Inflammatory macrophage treated with lipopolysaccharide for 1 hour (primary cell): ENCODE data around the gene PTGES3L.
"Not testable (repeated sequence)": the region's sequence is repeated elsewhere in the genome, so short reads cannot be mapped to it uniquely, and the experiment has no call there.

Source experiments
- DNase-seq, 2 donors: peaks; one replicate each; pipeline ENCODE4 v3.0.0-alpha.2; 2020 to 2022

PTGES3L gene

DNA sequence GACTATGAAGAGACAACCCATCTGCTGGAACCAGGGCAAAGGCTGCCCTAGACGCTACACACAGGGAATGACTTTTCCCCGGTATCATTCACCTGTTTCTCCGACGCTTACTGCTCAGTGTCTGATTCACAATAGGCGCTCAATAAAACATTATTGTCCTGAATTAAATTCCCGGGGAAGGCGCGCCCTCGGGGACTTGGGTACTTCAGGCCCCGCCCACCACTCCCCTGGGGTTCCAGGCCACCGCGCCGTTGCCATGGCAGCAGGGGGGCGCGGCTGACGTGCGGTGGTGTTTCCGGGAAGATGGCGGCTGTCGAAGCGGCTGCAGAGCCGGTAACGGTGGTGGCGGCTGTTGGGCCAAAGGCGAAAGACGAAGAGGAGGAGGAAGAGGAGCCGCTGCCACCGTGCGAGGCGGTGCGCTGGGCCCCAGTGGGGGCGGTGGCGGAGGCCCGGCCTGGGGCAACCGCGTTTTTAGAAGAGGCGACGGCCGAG is 440 bp upstream of the PTGES3L start, which contains the start of gene RUNDC1:
Gene RUNDC1, plus strand, starts transcription at position 292 of the 492 bp plus-strand sequence. Its CDS starts 12 bp downstream, at position 304.
- peak; percentile 84 to 93 for DNase-seq

DNA sequence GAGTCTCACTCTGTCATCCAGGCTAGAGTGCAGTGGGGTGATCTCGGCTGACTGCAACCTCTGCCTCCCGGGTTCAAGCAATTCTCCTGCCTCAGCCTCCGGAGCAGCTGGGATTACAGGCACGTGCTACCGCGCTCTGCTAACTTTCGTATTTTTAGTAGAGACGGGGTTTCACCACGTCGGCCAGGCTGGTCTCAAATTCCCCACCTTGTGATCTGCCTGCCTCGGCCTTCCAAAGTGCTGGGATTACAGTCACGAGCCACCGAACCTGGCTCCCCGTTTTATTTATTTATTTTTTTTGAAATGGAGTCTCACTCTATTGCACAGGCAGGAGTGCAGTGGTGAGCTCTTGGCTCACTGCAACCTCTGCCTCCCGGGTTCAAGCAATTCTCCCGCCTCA is 4.2 kb downstream of the PTGES3L start:
- not testable (repeated sequence) for DNase-seq

DNA sequence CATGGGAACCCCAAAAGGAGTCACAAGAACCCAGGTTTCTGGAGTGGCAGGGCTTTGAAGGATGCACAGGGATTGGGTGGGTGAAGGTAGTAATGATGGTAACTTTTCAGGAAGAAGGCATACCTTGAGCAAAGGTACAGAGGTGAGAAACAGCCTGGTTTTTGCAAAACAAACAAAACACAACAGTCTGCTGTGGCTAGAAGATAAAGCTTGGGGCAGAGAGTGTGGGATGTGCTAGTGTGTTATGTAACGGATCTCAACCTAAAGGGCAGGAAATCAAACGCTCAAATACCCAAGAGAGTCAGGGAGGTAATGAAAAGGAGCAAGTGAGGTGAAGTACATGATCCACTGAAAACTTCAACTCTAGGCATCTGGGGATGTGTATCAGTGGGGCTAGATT is 4.6 kb downstream of the PTGES3L start:
- DNase-seq = no peak

DNA sequence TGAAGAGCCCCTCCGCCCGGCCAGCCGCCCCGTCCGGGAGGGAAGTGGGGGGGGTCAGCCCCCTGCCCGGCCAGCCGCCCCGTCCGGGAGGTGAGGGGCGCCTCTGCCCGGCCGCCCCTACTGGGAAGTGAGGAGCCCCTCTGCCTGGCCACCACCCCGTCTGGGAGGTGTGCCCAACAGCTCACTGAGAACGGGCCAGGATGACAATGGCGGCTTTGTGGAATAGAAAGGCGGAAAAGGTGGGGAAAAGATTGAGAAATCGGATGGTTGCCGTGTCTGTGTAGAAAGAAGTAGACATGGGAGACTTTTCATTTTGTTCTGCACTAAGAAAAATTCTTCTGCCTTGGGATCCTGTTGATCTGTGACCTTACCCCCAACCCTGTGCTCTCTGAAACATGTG is 6.6 kb downstream of the PTGES3L start:
- not testable (repeated sequence) for DNase-seq

DNA sequence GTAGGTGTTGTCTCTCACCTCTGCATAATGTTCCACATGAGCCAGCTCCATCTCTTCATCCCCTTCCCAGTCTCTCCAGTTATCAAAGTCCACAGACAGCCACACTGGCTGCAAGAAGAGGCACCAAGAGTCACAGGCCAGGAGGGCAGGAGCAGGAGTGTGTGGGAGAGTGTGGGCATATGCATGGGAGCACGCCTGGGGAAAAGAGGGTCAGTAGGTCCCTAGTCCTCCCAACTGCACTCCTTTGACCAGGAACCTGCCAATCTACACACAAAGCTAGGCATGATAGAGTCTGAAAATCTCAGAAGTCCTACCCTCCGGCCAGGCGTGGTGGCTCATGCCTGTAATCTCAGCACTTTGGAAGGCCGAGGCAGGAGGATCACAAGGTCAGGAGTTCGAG is 8.3 kb downstream of the PTGES3L start:
- DNase-seq = no peak

DNA sequence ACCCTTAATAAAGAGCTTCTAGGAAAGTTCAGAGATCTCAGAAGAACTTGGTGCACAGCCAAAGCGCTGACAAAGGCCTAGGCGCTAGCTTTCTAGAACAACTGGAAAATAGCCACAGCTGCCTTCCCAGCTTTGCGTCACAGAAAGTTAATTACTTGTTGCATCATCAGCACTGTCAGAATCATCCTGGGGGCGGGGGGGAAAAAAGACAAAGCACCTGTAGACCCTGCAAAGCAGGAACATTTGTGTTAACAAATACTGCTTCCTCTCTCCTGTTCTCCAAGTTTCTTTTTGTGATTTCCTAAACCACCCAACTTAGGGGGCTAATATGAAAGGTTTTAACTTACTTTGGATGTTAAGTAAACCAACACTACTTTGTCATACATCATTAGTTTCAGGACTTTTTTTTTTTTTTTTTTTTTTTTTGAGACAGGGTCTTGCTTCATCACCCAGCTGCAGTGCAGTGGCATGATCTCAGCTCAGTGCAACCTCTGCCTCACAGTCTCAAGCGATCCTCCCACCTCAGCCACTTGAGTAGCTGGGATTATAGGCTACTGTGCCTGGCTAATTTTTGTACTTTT is 10.8 kb downstream of the PTGES3L start:
- peak; percentile 3 to 55 for DNase-seq

DNA sequence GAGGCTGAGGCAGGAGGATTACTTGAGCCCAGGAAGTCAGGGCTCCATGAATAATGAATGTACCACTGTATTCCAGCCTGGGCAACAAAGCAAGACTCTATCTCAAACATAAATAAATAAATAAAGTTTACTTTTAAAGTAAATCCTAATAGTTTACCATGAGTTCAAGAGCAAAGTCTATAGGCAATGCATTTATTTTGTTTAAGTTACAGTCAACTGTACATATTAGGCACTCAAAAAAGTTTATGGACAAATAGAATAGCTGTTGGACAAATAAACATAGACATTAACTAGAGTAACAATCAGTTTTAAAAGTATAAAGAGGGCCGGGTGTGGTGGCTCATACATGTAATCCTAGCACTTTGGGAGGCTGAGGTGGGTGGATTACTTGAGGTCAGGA is 12.0 kb downstream of the PTGES3L start:
- no peak for DNase-seq

DNA sequence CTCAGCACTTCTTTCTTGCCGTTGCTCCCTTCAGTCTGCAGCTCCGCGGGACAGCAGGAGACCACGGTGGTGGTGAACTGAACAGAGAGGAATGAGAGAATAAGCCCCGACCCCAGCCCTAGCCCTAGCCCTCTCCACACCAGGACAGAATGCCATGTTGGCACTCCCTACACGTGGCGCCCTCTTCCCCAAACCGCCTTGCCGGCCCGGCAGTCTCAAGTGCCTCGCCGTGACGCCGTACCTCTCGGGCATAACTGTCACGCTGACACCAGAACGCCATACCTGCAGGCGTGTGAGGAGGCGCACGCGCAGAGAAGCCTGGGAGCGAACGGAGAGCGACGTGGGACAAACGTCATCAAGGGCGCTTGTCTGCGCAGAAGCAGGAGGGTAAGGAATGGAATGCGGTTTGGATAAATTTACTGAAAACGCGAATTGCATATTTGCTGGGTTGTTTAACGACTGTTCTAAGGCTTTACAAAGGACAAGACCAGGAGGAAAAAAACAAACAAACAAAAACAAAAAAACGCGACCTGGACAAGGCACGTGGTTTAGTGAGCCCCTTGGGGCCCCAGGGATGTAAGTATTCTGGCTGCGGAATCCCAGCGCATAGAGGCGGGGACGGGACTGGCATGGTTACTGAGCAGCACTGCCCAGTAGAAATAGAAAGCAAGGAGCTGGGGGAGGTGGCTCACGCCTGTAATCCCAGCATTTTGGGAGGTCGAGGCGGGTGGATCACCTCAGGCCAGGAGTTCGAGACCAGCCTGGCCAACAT is 15.5 kb downstream of the PTGES3L start, which contains the start of gene AARSD1:
Gene AARSD1, minus strand, starts transcription at position 294 of the 772 bp plus-strand sequence. Its CDS starts 14 bp downstream, at position 280.
- peak; percentile 88 to 93 for DNase-seq

DNA sequence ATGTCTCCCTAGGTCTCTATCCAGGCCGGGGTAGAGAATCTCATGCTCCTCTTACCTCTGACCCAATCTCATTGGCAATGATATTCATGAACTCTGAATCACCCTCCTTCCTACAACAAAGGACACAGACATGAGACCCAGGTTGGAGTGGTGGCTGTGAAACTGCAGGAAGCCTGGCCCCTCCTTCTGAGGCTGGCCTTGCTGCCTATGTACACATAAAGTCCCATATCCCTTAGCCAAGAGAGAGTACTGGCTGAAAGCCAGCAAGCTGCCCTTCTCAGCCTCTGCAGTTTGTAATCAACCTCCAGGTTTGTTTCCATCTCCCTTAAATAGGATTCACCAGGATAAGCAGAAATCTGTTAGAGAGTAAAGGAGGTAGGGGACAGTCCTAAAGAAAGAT is 26.2 kb downstream of the PTGES3L start:
- no peak for DNase-seq

DNA sequence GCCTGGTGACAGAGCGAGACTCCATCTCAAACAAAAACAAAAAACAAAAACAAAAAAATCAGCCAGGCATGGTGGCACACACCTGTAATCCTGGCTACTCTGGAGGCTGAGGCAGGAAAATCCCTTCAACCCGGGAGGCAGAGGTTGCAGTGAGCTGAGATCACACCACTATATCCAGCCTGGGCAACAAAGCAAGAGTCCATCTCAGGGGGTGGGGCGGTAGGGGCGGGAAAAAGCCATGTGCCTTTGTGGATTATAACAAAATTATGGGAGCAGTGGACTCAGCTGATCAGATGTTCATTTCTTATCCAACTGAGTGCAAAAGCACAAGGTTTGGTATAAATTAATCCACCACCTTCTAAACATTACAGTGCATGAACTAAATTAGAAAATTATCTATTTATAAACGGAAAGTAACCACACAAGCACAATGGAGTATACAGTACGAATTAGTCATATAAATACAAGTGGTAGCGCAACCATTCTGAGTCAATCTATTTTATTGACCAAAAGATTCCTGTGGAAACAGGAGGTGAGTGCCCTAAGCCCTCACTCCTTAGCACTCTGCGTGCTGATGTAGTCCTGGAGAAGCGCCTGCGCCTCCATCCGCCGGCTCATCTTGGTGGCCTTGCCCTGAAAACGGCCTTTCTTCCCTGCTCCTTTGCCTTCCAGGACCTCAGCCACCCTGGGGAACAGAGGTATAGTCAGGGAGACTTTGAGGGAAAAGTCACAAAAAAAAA is 29.7 kb downstream of the PTGES3L start:
- DNase-seq = no peak

DNA sequence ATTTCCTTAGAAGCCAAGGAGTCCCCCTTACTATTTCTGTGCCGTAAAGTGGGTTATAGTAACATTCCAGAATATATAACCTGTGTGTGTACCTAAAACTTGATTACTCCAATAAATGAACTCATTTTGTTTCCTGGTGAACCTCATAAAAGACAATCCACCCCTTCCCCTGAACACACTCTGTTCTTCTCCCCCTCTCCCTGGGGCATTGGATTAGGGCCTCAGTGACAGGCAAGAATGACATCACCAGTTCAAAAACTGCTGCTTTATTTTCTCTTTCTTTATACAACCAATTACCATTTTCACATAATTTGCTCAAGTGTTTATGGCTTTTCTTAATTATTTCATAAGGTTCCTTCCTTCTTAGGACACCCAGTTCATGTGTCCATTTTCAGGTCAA is 33.1 kb downstream of the PTGES3L start:
- no peak for DNase-seq

DNA sequence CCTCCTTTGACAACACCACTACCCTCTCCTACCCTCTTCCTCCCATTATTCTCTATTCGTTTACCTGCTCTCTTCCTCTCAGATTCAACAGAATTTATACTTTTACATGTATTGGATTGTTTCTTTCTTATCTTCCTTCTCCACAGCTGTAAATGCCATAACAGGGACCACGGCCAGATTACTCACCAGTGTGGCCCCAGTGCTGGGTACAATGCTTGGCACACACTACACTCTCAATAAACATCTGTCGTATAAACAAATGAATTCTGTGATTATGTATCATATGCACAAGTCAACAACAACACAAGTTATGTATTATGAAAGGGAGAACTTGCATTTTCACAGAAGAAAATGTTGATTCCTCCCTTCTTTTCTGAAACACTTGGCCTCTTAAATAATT is 35.7 kb downstream of the PTGES3L start:
- DNase-seq = no peak

DNA sequence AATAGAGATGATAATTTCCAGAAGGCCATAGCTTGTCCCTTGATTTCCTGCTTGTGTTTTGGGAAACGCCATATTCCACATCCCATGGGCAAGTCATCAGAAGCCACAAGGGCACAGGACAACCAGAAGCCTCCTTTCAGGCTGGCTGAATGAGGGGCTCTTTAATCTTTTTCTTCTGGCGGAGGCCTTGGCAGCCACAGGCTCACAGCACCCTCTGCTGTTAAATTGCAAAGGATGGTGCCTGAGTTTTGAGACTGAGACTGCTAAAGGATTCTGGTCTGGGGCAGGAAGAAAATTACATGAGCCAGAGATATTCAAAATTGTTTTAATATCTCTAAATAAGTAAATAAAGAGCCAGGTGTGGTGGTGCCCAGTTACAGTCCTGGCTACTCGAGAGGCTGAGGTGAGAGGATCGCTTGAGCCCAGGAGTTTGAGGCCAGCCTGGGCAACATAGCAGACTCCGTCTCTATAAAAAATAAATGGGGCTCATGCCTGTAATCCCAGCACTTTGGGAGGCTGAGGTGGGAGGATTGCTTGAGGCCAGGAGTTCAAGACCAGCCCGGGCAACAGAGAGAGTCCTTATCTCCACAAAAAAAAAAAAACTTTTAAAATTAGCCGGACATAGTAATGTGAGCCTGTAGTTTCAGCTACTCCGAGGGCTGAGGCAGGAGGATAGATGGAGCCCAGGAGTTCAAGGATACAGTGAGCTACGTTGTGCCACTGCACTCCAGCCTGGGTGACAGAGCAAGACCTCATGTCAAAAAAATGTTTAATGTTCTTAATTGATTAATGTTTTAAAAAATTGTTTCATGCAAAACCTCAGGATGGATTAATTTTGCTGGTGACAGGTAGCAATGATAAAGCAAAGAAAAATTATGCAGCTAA is 41.9 kb downstream of the PTGES3L start:
- peak; percentile 19 to 51 for DNase-seq

DNA sequence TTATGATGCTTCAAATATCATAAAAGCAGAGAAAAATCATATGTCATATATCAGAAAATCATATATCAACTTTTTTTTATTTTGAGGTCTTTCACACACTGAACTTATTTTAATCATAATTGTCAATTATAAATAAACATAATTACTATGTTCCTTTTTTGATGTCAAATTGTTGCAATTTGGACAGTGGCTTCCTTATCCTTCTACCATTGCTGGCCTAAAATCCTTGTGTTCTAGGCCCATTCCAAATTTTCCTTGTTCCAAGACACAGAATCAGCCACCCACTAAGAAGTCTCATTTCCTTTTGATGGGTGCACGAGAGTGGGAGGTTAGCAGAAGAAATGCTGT is 50.4 kb downstream of the PTGES3L start:
- no peak for DNase-seq

DNA sequence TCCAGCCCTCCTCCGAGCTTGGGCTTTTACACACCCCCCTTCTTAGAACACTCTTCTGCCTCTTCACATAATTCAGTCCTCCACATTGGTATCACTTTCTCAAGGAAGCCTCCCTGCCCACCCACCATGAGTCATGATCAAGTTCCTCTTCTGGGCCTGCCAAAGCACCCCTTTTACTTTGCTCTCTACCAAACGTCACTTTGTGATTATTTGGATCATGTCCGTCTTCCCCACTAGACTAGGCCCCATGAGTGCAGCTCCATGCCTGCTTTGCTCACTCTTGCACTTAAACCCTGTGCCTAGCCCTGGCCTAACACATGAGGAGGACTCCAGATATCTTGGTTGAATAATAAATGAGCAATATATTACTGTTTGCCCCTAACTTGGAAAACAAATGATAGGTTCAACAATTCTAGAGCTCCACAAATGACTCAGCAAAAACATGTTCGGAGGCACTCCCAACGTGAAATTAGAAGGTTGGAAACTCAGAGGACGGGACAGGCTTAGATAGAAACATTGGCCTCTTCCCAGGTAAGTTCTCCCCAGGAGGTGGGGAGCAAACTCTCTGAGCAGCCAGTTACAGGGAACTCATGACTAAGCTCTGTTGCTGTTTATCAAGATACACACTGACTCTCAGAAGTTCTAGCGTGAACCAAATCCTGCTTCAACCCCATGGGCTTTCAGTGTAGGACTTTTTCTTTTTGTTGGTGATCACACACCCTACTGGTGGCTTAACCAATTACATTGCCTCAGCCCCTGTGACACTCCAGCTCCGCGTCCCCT is 51.0 kb downstream of the PTGES3L start:
- DNase-seq = peak; percentile 91 to 96

DNA sequence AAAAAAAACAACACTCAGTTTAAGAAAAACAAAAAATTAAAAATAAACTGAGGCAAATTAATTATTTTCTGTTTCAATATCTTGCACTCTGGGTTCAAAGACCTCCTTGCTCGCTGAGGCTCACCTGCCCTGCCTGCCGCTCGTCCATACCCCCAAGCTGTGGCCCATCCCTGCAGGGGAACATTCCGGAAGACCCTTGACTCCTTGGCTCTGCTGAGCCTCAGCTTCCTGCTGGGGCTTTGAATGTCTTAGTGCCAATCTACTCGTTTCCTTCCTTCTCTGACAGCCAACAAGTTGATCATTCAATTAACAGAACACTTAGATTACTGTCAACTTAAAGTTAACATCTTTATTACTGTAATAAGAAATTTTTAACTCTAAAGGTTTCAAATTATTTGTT is 55.0 kb downstream of the PTGES3L start:
- DNase-seq = no peak

DNA sequence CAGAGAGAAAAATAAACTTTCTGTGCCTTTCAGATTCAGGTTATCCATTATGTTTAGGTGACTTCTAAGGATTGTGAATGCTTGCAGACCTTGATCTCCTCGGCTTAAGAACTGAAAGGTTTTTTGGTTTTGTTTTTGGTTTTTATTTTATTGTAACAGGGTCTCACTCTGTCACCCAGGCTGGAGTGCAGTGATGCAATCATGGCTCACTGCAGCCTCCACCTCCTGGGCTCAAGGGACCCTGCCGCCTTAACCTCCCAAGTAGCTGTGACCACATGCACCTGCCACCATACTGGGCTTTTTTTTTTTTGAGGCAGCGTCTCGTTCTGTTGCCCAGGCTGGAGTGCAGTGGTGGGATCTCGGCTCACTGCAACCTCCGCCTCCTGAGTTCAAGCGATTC is 56.4 kb downstream of the PTGES3L start:
- DNase-seq = not testable (repeated sequence)

DNA sequence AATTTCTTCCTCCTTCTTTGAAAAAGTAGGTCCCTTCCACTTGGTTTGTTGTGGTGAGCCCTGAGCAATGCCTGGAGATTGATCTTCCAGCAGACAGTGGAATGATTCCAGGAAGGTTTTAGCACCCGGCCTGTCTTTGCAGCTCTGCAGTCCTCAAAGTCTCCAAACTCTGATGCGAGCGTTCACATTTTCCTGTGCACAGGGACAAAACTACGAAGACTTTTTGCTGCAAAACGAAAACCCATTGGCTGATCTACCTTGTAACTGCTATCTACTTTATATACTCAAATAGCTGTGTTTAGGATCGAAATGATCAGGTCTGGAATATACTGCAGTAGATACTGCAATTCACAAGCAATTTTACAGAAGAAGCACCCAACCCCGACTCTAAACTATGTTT is 57.6 kb downstream of the PTGES3L start:
- no peak for DNase-seq

DNA sequence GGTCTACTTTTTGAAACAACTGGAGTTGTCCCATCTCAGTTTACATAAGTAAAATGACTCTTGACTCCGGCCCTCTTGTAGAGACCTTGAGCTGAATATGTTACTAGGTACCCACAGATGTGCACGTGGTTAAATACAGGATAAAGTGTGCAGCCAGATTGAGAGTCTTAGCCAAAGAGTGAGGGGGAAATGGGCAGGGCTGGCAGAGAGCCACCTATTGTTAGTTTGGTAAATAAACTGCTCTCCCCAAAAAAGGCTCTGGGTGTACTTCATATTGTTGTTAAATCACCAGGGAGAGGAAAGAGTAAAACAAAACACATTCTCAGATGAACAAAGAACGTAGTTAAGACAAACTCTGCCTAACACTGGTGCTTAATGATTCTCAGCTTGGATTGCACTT is 59.0 kb downstream of the PTGES3L start:
- no peak for DNase-seq

DNA sequence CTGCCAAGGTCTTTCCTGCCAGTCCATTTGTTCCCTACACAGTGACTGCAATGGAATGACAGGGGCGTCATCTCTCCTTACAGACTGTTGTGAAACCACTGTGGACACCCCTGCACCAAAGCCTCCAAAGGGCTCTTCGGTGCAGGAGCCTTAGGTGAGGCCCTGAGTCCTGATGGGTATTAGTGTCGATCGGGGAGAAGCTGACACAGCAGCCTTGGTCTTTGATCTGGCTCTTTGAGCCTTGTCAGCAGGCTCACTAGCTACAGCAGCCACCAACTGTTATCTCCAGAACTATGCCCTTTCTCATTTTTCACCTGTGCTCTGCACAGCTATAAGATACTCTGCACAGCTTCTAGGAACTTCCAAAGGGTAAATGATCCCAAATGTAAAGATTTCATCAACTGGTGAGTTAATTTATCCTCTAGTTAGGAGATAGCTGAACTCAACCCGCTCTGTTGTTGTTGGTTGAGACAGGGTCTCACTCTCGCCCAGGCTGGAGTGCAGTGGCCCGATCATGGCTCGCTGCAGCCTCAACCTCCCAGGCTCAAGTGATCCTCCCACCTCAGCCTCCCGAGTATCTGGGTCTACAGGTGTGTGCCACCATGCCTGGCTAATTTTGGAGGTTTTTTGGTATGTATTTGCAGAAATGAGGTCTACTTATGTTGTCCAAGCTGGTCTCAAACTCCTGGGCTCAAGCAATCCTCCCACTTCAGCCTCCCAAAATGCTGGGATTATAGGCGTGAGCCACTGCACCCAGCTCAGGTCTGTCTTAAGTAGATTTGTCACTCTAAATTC is 59.6 kb downstream of the PTGES3L start:
- no peak for DNase-seq

DNA sequence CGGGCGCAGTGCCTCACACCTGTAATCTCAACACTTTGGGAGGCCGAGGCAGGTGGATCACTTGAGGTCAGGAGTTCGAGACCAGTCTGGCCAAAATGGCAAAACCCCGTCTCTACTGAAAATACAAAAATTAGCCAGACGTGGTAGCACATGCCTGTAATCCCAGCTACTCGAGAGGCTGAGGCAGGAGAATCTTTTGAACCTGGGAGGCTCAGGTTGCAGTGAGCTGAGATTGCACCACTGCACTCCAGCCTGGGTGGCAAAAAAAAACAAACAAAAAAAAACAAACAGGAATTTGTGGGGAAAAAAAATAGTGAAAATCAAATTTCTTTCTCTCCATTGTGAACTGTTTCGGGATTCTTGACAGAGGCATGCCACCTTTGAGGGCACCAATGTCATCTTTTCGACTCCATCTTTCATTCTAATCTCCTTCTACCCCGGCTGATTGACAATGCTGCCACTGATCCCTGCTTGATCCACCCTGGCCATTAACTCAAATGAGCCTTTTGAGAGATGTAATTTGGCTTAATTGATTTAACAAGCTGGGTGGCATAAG is 60.3 kb downstream of the PTGES3L start:
- not testable (repeated sequence) for DNase-seq
